Measurements from ENCODE around the gene TMEM240. TPM values are rescaled to one million over a fixed set of nuclear protein-coding genes. Genes with fewer than 3 reads are reported as not detected.

TMEM240 gene
- total RNA-seq, 1 donor from 2014 or later, result 17.3 TPM

DNA sequence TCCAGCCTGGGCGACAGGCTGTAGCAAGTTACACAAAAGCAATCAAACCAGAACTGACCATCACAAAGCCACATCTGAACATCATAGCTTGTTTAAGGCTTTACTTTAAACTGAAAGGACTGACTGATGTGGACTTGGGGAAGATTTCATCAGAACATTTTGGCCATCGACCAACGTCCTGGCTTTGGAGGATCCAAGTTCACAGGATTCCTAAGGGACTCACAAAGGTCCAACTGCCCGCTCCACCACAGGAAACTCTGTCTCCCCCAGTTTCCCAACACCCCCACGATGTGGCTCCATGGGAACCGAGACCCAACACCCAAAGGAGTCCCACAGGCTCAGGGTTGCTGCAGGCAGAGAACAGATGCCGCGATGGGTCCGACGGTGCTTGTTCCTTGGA, 24.9 kb upstream of the TMEM240 start:
- peaks cover 44% of the 10 kb centered on the region for H3K36me3 Mint-ChIP-seq
- DNase-seq (ENCODE audit: low spot score in 2 of 2, unreplicated experiment in 2 of 2), result no peak
- H3K27ac Mint-ChIP-seq, result no peak overlapping the region
- TF ChIP-seq, protein P1, sequence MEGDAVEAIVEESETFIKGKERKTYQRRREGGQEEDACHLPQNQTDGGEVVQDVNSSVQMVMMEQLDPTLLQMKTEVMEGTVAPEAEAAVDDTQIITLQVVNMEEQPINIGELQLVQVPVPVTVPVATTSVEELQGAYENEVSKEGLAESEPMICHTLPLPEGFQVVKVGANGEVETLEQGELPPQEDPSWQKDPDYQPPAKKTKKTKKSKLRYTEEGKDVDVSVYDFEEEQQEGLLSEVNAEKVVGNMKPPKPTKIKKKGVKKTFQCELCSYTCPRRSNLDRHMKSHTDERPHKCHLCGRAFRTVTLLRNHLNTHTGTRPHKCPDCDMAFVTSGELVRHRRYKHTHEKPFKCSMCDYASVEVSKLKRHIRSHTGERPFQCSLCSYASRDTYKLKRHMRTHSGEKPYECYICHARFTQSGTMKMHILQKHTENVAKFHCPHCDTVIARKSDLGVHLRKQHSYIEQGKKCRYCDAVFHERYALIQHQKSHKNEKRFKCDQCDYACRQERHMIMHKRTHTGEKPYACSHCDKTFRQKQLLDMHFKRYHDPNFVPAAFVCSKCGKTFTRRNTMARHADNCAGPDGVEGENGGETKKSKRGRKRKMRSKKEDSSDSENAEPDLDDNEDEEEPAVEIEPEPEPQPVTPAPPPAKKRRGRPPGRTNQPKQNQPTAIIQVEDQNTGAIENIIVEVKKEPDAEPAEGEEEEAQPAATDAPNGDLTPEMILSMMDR (IDR thresholded peaks at IDR 0.05; ENCODE audit: unreplicated experiment), result no peak
- H3K4me3 Mint-ChIP-seq, result no peak overlapping the region
- H3K9me3 Mint-ChIP-seq, result no peaks in the 10 kb centered on the region
- H3K27me3 Mint-ChIP-seq (ENCODE audit: low read depth), result no peaks in the 10 kb centered on the region
- H3K4me1 Mint-ChIP-seq, result no peaks in the 10 kb centered on the region

DNA sequence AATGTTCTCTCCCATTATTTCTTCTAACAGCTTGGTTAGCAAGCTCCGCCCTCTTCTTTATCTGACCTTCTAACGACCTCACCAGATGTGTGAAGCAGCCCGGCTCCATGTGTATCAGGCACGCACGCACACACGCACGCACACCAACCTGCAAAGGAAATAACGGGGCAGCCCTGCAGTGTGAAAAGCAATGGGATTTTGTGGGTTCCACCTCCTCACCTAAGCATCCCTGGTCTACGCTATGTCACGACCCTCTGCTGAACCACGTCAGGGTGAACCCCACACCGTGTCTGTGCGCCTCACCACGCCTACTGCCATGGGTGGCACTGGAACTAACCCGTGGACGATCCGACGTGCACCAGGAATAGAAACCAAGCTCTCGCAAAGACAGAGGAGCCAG, 23.8 kb upstream of the TMEM240 start:
- Mint-ChIP-seq H3K36me3 (peaks cover 42% of the 10 kb centered on the region), H3K9me3 (no peaks in the 10 kb centered on the region), H3K4me1 (no peaks in the 10 kb centered on the region), H3K27me3 (ENCODE audit: low read depth) (no peaks in the 10 kb centered on the region), H3K4me3 (no peak overlapping the region), H3K27ac (no peak overlapping the region)
- DNase-seq (ENCODE audit: low spot score in 2 of 2, unreplicated experiment in 2 of 2), result no peak
- TF ChIP-seq, protein P1 (IDR thresholded peaks at IDR 0.05; ENCODE audit: unreplicated experiment), result no peak

DNA sequence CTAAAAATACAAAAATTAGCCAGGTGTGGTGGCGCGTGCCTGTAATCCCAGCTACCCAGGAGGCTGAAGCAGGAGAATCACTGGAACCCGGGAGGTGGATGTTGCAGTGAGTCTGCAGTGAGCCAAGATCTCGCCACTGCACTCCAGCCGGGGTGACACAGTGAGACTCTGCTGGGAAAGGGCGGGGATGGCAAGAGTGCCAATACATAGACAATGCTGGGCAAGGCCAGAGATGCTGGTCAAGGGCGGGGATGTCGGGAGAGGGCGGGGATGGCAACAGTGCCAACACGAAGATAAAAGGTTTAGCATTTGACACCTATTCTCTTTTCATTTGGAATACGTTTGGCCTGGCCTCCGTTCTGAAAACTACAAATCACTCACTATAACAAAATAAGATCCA, 23.3 kb upstream of the TMEM240 start:
- H3K9me3 Mint-ChIP-seq, result no peaks in the 10 kb centered on the region

DNA sequence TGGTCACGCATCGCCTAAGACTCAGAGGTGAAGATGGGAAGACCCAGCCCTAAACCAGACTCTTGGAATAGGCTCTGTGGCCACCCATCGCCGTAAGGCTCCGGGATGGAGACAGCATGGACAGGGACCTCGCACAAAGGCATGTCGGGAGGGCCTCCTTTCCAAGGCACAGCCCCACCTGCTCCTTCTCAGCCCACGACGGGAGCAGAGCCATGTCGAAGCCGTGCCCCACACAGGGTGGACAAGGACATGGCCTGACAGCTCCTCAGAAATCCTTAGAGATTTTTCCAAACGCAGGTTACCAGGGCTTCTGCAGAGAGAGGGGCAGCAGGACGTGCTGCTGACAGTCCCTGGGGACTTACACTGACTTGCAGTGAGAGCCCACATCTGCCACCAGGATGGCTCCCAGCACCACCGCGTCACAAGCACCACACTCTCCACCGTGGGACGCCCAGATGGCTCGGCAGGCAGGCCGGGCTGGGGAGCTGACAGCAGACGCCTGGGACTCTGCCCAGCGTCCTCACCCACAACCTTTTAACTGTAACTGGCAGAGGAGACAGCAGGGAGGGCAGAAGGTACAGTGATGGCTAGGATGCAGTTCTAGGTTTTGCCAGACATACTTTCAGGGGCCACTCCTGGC, 22.3 kb upstream of the TMEM240 start:
- TF ChIP-seq, protein P1 (IDR thresholded peaks at IDR 0.05; ENCODE audit: unreplicated experiment), result no peak

More for the DNA sequence above, 23.3 kb upstream of the TMEM240 start:
- TF ChIP-seq, protein P1 (IDR thresholded peaks at IDR 0.05; ENCODE audit: unreplicated experiment), result no peak
- Mint-ChIP-seq H3K4me3 (no peak overlapping the region), H3K36me3 (peaks cover 42% of the 10 kb centered on the region), H3K27ac (no peak overlapping the region), H3K27me3 (ENCODE audit: low read depth) (no peaks in the 10 kb centered on the region), H3K4me1 (no peaks in the 10 kb centered on the region)
- DNase-seq (ENCODE audit: low spot score in 2 of 2, unreplicated experiment in 2 of 2), result no peak

DNA sequence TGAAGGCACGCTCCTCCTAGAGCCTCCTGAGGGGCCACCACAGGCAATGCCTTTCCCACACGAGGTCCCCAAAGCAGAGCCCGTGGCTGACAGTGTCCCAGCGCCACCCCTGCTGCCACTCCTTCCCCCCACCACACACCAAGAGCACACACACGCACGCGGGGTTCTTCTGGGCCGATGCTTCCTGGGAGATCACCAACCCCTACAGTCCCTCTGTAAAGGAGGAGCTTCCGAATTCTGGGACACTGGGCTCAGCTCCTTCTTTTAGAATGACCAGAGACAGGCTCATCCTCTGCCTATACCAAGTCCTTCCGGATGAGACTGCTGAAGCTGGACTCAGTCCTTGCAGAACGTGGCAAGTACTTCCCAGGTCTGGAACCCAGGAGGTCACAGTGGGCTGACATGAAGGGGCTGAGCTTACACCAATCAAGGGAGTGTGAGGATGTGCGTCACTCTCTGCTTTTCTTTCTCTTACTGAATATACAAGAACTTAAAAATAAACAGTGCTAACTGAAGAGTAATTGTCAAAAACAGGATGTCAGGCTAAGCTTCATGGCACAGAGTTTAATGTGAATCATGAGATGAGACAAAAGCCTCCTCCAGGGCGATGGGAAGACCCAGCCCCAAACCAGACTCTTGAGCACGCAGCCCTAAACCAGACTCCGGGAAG, 21.5 kb upstream of the TMEM240 start:
- Mint-ChIP-seq H3K4me1 (no peaks in the 10 kb centered on the region), H3K9me3 (no peaks in the 10 kb centered on the region), H3K36me3 (peaks cover 38% of the 10 kb centered on the region), H3K27me3 (ENCODE audit: low read depth) (no peaks in the 10 kb centered on the region), H3K4me3 (no peak overlapping the region), H3K27ac (no peak overlapping the region)
- no peak for DNase-seq (ENCODE audit: low spot score in 2 of 2, unreplicated experiment in 2 of 2)
- TF ChIP-seq, protein P1 (IDR thresholded peaks at IDR 0.05; ENCODE audit: unreplicated experiment), result no peak

More for the DNA sequence above, 22.3 kb upstream of the TMEM240 start:
- no peak overlapping the region for H3K4me3 Mint-ChIP-seq
- peaks cover 42% of the 10 kb centered on the region for H3K36me3 Mint-ChIP-seq
- no peak overlapping the region for H3K27ac Mint-ChIP-seq
- no peak for DNase-seq (ENCODE audit: low spot score in 2 of 2, unreplicated experiment in 2 of 2)
- no peaks in the 10 kb centered on the region for H3K9me3 Mint-ChIP-seq
- H3K27me3 Mint-ChIP-seq (ENCODE audit: low read depth), result no peaks in the 10 kb centered on the region
- H3K4me1 Mint-ChIP-seq, result no peaks in the 10 kb centered on the region
